GM19328 (cell line): ENCODE data around the gene NCR2.
"Not testable (repeated sequence)": the region's sequence is repeated elsewhere in the genome, so short reads cannot be mapped to it uniquely, and the experiment has no call there.

Experiments
- ATAC-seq: cut with Tn5 transposase; IDR thresholded peaks from one replicate; pipeline ENCODE4 v1.9.1; 2021; ENCODE audit warnings: mild to moderate bottlenecking, moderate library complexity; ENCODE audit not compliant: unreplicated experiment

Gene NCR2, protein sequence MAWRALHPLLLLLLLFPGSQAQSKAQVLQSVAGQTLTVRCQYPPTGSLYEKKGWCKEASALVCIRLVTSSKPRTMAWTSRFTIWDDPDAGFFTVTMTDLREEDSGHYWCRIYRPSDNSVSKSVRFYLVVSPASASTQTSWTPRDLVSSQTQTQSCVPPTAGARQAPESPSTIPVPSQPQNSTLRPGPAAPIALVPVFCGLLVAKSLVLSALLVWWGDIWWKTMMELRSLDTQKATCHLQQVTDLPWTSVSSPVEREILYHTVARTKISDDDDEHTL

DNA sequence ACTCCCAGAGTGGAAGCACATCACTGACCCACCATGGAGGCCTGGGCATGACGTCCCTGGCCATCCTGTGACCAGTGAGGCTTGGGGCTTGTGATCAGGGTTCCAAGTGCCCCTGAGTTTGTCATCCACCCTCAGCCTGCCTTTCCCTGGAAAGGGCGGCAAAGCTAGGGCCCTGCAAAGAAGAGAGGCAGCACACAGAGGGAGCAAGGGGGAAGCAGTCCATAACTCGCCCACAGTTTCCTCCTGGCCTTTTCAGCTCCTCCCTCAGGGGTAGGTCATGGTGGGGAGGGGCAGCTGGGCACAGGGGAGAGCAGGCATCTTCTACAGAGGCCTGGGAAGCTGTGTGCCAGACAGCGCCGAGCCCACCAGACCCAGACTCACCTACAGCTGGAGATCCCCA, at the start of gene NCR2:
NCR2 (plus strand) TSS at position 313 of the 400 bp plus-strand sequence. CDS start 269 bp downstream, outside the sequence.
- no peak for ATAC-seq

DNA sequence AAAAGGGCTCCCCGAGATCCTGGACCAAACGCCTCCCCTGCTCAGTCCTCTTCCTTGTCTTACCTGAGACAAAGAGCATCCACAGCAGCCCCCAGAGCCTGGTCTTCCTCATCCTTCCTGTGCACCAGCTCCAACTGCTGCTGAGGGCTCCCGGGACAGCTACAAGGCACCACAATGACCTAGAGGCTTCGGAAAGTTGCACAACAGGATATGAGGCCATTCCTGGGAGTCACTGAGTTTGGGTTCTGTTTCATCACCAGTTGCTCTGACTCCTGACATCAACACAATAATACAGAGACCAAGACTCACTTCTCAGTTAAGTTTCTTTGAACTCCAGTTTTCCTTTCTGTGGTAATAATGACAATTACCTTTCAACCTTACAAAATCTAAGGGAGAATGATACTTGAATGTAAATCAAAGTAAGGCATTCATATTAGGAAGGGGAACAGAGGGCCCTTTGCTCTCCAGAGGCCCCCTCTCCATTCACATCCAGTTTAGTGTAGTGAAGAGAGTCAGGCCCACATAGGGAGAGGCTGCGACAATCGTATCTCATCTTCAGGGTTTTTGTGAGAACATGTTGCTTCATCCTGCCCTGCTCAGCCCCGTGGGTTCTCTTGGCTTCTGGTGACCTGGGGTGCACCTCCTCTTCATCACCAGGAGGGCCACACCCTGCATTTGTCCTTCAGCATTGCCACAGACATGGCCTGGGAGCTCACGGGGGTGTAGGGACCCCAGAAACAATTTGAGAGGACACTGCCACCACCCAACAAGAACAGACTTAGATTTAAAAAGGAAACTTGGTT, 48.7 kb upstream of the NCR2 start, which contains the start of gene TREM1:
TREM1 (minus strand) TSS at position 139 of the 803 bp plus-strand sequence; CDS start at position 112, 27 bp downstream.
- ATAC-seq, result no peak

DNA sequence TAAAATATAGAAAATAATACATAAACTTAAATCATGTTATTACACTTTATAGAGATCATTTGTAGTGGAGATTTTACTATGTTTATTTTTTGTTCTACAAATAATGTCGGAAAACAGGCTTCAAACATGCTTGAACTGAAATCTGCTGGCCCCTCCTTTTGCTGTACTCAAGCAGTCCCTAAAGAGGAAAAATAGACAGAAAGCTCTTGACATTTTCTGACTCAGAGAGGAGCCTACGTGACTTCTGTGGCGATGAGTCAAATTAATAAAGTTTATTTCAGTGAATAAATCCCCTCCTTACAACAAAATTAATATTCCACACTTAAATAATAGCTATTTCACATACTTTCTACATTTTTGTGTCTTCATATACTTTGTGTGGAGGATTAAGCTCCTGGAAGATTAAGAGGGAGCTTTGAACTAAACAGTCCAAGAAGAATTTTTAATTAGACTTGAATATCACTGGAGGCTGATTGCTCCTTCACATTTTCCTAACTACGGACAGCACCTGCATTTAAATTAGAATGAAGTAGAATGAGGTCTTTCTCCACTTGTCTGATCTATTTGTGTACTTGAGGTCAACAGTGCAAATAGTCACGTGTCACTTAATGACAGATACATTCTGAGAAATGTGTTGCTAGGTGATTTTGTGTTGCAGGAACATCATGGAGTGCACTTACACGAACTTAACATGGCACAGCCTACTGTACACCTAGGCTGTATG, 47.2 kb upstream of the NCR2 start:
- ATAC-seq, result no peak

DNA sequence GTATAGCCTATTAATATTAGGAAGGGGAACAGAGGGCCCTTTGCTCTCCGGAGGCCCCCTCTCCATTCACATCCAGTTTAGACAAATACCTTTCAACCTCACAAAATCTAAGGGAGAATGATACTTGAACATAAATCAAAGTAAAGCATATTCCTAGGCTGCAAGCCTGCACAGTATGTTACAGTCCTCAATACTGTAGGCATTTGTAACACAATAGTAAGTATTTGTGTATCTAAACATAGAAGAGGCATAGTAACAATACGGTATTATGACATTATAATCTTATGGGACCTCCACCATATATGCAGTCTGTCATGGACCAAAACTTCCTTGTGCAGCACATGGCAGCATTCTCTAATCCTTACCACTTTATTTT, 46.7 kb upstream of the NCR2 start:
- ATAC-seq, result no peak

DNA sequence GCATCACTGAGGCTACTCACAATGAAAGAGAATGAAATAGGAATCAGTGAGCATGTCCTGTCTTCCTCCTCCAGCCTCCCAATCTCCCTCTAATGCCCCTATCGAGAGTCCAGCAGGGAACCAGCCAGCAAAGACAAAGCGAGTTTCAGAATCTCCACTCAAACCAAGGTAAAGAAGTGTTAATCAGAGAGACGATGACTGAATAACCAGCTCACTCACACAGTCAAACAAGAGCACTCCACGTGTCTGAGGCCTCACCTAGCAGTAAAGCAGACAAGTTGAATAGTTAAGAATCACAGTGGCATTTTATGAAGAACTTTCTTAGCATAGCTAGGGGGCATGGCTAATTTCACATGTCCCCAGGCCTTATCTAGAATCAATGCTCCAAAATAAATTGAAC, 45.6 kb upstream of the NCR2 start:
- ATAC-seq, result no peak

DNA sequence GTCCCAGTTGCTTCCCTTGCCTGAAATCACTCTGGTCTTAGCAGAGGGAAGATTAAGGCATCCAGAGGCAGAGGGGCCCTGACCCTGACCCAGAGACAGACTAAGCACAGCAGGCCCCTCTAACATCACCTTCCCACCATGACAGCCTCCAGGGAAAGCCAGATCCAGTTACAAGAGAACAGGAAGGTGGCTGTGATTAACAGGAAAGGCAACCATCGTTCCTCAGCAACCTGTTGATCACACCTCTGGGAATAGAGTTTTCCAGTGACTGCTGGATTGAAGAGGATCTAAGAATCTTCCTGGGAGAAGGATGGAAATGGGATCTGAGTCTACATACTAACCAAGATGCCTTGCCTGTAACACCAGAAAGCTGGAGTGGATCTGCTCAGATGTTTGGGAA, 43.7 kb upstream of the NCR2 start:
- ATAC-seq, result no peak

DNA sequence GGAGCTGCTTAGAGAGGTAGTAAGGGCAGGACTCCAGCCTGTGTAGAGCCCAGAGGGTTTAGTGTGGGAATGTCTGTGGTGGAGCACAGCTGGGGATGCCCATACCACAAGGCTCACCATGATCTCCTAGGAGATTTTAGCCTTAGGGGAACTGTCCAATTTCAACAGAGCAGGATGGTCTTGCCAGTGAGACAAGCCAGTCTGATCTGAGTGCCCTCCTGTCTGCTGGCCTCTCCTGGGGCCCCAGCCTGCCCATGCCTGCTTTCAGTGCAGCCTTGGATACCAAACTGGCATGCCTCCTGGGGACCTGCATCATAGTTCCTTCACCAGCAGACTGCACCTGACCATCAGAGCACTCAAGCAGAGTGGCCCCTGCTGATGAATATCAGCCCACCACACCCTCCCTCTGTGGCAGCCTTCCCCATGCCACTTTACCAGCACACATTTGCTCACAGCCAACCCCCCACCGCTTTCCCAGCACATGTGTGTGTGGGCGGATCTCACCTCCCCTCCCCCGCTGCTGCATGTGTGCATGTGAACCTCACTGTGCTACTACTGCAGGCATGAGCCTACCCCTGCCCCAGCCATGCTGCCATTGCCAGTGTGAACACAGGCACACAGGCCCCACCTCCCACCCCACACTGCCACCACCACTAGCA, 41.1 kb upstream of the NCR2 start:
- ATAC-seq, result no peak

DNA sequence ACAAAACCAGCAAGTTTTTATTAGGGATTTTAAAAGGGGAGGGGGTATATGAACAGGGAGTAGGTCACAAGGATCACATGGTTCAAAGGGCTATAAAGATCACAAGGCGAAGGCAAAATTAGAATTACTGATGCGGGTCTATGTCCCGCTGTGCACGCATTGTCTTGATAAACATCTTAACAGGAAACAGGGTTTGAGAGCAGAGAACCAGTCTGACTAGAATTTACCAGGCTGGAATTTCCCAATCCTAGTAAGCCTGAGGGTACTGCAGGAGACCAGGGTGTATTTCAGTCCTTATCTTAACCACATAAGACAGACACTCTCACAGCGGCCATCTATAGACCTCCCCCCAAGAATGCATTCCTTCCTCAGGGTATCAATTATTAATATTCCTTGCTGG, 38.2 kb upstream of the NCR2 start:
- not testable (repeated sequence) for ATAC-seq

DNA sequence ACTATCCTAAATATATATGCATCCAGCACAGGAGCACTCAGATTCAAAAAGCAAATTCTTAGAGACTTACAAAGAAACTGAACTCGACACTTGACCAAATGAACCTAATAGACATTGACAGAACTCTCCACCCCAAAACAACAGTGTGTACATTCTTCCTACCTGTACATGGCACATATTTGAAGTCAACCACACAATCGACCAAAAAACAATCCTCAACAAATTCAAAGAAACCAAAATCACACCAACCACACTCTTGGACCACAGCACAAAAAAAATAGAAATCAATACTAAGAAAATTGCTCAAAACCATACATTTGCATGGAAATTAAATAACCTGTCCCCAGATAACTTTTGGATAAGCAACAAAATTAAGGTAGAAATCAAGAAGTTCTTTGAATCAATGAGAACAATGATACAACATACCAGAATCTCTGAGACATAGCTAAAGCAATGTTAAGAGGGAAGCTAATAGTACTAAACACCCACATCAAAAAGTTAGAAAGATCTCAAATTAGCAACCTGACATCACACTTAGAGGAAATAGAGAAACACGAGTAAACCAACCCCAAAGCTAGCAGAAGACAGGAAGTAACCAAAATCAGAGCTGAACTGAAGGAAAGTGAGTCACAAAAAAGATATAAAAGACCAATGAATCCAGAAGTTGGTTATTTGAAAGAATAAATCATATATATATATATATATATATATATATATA, 36.5 kb upstream of the NCR2 start:
- no peak for ATAC-seq

DNA sequence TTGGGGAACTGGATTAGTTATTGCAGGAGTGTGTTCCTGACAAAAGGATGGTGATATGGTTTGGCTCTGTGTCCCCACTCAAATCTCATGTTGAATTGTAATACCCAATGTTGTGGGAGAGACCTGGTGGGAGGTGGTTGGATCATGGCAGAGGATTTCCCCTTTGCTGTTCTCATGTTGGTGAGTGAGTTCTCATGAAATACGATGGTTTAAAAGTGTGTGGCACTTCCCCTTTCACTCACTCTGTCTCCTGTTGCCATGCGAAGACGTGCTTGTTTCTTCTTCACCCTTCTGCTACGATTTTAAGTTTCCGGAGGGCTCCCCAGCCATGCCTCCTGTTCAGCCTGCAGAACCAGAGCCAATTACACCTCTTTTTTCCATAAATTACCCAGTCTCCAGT, 32.8 kb upstream of the NCR2 start:
- no peak for ATAC-seq

DNA sequence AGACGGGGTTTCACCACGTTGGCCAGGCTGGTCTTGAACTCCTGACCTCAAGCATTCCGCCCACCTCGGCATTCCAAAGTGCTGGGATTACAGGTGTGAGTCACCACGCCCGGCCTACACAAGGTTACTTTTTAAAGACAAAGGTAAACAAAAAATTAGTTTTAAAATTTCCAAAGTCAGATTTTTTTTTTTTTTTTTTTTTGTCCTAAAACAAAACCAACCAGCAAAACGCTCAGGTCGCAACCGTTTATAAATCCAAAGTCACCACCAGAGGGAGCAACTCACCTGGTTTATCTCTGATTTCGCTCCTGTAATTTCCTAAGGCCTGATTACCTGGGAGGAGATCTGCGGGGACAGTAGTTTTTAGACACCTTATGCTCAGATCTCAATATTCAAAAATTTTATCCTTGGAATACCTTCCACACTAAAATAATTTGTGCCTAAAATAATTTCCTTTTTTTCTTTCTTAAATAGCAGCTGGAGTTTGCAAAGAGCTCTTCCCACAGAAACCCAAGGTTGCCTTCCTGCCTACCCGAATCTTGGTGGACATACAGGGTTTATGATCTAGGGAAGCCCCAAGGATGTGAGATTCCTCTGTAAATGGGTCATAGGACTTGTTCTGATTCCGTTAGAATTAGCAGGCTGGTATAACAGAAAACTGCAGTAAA, 29.1 kb upstream of the NCR2 start:
- ATAC-seq, result no peak

DNA sequence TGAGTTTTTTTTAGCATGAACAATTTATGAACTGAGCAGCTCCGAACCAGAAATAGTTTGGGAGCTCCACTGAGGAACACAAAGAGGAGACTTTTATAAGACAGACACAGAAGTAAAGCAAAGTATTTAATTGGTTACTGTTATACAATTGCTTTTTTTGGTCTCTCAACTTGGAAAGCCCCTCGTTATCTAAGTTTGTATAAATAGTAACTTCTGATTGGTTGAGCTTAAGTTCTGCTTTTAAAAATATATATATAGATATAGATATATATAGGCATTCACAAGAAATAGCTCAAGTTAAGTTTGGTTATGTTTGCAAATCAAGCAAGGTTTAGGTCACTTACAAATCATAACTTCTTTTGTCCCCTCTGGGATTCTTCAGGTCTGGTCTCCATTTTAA, 20.2 kb upstream of the NCR2 start:
- no peak for ATAC-seq

DNA sequence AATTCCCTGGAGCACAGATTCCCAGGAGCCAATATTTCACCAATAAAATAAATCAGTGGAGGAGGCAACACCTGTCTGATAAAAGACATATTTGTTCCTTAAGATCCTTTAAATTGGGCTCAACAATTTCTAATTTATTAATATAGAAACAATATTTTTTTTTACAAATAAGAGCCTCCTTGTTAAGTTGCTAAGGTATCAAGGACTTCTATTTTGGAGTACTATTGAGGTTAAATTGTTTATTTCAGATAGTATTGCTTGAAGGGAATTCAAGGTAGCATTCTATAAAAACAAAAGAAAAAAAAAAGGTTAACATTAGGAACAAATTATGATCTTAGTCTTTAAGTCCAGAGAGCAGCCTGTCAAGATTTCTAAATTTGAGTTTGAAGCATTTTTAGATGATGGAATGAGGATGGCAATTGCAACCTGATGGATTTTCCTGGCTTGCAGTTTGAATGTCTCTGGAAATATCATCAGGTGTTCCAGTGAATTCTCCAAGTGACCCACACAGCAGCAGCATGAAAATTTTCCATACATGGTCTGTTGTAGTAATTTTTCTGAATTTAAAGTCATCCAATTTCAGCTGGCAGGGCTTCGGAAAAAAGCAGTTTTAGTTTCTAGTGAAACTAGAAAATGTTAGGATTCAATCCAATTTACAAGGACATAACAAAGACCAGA, 19.3 kb upstream of the NCR2 start:
- ATAC-seq, result no peak

DNA sequence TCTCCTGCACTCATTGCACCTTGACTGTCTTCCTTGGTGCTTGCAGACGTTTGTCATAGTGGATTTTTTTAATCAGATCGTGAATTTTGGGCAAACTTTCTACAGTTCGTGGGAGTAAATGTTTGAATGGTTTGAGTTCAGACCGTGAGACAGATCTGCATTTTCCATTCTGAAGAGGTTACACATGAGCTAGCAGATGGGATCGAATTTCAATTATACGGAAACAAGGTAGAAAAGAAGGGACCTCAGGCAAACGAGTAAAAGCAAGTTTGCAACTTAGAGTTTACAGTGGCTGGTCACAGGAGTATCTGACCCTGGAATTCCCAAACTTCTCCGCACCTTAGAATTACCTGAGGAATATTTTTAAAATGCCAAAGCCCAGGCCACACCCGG, 17.2 kb upstream of the NCR2 start:
- ATAC-seq, result no peak

DNA sequence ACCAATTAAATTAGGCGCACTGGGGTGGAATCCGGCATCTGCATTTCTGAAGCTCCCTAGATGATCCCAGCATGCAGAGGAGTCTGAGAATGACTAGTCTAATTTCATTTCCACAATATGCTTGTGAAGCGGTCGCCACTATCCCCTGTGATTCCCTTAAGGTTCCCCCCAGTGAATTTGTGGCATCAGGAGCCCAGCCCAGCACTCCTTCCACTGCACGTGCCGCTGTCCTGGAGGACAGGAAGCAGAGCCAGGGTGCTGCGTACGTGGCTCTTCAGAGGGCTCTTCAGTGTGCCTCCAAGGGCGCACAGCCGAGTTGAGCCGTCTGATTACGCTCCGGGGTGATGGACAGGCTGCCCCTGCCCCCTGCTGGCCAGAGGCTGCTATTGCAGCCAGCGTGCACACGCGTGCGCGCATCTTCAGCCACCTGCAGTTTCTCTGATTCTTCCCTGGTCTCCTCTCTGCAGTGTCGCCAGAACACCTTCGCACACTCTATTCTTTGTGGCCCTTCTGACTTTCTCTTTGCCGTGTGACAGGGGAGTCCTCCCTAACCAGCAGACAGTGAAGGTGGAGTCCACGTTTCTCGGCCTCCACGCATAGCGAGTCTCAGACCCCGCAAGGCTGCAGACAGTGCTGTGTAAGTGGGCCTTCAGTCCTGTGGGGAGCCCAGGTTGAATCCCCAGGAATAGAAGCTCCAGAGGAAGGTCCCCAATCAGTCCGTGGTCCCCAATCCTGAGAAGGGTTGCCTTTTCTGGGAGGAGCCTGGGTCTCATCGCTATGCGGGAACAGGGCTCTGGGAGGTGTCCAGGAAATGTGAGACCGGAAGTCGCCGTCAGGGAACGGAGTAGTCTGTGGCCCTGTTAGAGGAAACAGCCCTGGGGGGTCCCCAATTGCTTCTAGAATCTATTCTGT, 16.5 kb upstream of the NCR2 start:
- peak; percentile 80 for ATAC-seq

DNA sequence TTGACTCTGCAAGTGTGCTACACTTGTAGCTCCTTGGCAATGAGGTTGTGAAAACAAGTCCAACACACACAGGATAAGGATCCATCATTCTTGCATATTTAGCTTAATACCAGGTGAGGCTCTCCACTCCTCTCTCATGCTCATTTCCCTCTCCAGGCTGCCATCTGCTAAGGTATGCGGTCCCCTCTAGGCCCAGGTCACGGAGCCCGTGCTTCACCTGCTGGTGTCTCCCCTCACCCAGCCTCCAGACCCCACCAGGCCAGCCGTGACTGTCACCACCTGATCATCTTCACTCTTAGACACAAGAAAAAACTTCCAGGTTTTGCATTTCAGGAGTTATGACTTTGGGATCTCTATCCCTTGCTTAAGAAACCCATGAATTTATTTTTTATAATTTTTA, 14.2 kb upstream of the NCR2 start:
- ATAC-seq, result no peak

DNA sequence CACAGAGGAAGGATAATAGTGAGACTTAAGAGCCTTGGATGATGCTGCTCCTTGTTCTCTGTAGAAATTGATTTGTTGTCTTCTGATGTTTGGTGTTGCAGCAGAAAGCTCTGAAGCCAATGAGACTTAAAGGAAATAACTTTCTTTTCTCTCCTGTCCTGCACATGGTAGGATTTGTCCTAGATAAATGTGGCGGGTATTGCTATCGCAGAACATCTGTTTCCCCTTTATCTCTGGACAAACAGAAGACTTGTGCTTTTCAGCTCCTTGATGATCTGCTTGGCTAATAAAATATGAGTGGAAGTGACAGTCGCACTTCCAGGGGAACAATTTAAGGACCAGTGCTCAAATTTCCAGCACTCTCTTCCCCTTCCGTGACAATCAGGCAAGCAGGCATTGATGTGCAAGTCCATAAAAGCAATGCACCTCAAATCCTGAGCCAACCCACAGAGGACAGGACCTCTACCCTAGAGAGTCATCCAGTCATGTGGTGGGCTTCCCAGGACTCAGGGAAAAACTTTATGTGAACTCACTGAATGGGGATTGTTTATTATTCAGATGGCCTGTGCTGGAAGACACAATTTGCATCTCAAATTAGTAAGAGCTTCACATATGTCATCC, 9.9 kb upstream of the NCR2 start:
- ATAC-seq, result no peak

DNA sequence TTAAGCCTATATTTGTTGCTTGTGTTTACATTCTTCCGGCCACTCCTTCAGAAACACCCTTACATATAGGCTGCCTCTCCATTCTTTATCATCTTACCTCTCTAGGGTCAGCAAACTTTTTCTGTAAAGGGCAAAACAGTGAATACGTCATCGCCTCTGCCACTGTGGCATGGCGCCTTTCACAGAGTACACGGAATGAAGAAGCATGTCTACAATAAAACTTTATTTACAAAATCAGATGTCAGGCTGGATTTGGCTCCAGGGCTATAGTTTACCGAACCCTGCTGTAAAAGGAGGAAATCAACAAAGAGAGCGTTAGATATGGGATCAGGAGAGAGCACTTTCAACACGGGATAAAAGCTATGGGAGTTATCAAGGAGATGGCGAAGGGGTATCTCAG, 9.3 kb upstream of the NCR2 start:
- ATAC-seq, result no peak
